HG03095 (cell line): Measurements from ENCODE around the gene CEBPB.
"Not testable (repeated sequence)": the region's sequence is repeated elsewhere in the genome, so short reads cannot be mapped to it uniquely, and the experiment has no call there.

ENCODE experiments used
- ATAC-seq: cut with Tn5 transposase; IDR thresholded peaks from one replicate; pipeline ENCODE4 v1.9.1; 2021; ENCODE audit warnings: moderate library complexity; ENCODE audit not compliant: unreplicated experiment

The CEBPB gene

DNA sequence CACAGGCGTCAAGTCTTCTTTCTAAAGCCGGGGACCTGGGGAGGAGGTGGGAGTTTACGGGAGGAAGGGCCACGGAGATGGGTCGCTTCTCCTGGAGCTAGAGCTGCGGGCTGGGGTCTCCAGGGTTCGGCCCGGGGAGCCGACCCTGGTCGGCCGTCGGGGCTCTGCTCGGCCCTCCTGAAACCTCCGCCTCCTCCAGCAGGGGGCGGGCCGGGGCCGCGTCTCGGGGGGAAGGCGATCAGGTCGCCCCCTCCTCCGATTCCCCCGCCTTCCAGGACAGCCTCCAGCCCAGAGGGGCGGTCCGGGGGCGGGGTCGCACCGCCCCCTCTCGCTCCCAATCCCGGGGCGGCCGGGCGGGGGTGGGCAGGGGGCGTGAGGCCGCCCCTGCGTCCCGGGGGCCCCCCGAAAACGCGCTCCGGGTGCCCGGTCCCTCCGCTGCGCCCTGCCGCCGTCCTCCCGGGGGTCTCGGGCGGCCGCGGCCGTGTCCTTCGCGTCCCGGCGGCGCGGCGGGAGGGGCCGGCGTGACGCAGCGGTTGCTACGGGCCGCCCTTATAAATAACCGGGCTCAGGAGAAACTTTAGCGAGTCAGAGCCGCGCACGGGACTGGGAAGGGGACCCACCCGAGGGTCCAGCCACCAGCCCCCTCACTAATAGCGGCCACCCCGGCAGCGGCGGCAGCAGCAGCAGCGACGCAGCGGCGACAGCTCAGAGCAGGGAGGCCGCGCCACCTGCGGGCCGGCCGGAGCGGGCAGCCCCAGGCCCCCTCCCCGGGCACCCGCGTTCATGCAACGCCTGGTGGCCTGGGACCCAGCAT is at the start of gene CEBPB:
CEBPB (plus strand) TSS at position 580 of the 814 bp plus-strand sequence; CDS start at position 784, 204 bp downstream.
- ATAC-seq = peak; percentile 30

DNA sequence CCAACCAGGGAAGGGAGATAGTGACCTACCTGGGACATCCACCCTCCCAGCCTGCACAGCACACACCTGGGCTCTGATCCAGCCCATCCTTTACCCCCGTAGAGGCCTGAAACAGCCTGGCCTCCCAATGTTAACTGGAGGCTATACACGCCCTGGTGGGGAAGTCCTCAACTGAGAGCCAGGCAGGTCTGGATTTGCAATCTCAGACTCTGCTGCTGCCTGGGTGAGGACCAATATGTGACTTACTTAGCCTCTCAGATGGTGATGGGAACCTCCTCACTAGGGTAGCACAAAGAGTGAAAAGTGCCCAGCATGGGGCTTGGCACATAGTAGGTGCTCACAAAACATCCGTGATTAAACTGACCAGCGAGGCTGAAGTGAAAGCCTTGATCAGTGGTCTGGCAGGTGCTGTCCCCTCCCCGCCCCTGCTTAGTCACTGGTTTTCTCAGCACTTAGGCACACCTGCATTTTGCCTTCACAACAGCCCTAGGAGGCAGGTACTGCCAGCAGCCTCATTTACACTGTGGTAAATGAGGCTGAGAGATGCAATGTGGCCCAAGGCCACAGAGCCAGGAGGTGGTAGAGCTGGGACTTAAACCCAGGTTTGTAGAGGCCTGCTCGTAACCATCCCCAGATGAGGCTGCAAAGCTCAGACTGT is 49.5 kb upstream of the CEBPB start:
- ATAC-seq = no peak

DNA sequence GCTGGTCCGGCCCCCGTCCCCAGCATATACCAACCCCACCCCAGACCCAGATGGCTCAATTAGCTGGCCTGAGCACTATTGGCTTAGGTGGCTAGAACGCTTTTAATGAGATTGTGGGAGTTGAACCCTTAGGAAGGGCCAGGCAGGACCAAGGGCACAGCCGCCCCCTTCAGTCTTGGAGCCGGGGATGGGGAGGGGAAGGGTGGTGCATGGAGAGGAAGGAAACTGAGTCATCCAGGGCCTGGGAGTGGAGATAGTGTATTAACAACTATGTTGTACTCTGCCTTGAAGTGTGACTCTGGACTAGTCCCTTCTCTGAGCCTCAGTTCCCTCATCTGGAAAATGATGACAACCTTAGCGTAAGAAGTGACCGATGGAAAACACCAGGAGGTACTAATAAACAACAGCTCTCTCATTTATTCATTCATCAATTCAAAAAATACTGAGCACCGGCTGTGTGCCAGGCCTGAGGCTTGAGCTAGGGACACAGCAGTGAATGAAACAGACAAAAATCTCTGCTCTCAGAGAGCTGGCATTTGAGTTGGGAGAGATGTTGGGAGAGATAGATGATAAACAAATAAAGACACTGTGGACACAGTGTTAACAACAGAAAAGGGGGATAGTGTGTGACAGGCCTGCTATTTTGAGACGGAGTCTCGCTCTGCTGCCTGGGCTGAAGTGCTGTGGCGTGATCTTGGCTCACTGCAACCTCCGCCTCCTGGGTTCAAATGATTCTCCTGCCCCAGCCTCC is 48.6 kb upstream of the CEBPB start:
- ATAC-seq = no peak

DNA sequence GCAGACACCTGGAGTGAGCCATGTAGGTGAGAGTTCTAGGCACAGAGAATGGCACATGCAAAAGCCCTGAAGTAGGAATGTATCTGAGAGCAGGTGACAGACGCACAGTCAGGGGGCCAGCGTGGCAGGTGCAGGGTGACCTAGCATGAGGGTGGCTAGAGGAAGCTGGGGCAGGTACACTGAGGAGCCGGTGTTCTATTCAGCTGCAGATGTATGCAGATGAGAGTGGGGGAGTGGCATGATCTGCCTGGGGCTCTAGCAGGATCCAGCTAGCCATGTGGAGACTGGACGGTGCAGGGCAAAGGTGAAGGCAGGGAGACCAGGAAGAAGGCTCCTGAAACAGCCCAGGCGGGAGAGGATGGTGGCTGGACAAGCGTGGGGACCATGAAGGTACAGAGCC is 47.8 kb upstream of the CEBPB start:
- ATAC-seq = no peak

DNA sequence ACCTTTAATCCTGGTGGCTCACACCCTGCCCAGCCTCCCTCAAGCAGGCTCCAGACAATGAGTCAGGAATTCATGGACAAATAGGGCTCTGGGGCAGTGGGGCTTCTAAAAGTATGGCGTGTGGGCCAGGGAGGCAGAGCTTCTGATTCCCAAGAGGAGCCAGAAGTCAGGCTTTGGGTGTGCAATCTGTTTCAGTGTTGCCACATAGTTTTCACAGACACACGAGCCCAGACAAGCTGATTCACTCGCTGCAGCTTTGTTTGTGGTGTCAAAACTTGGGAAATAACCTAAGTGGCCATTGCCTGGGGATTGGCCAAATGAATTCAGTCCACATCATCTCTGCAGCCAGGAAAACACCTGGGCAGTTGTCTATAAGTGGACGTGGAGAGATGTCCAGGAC is 46.3 kb upstream of the CEBPB start:
- ATAC-seq = no peak

DNA sequence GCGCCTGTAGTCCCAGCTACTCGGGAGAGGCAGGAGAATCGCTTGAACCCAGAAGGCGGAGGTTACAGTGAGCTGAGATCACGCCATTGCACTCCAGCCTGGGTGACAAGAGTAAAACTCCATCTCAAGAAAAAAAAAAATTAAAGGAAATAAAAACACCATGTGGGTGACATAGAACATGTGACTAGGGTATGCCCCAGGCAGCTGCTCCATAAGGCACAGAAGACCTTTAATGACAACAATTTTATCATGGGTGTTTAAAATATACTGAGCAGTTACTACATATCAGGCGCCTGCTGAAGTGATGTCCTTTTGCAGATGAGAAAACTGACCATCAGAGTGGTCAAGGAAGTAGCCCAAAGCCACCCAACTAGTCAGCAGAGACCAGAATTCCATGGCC is 45.1 kb upstream of the CEBPB start:
- no peak for ATAC-seq

DNA sequence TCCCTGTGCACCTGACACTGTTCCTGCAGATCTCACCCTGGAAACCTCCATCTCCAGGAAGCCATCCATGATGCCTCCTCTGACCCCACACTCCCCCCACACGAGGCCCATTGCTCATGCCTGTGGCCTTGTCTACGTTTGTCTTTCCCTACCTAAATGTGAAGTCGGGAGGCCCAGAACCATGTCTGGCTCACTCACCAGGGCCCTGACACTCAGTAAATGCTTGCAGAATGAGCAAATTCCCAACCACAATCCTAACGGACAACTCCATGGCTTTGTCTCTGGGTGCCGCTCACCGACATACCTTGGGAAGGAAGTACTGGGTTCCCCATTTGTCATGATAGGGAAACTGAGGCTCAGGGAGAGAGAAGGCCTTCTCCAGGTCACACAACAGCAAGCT is 44.4 kb upstream of the CEBPB start:
- no peak for ATAC-seq

DNA sequence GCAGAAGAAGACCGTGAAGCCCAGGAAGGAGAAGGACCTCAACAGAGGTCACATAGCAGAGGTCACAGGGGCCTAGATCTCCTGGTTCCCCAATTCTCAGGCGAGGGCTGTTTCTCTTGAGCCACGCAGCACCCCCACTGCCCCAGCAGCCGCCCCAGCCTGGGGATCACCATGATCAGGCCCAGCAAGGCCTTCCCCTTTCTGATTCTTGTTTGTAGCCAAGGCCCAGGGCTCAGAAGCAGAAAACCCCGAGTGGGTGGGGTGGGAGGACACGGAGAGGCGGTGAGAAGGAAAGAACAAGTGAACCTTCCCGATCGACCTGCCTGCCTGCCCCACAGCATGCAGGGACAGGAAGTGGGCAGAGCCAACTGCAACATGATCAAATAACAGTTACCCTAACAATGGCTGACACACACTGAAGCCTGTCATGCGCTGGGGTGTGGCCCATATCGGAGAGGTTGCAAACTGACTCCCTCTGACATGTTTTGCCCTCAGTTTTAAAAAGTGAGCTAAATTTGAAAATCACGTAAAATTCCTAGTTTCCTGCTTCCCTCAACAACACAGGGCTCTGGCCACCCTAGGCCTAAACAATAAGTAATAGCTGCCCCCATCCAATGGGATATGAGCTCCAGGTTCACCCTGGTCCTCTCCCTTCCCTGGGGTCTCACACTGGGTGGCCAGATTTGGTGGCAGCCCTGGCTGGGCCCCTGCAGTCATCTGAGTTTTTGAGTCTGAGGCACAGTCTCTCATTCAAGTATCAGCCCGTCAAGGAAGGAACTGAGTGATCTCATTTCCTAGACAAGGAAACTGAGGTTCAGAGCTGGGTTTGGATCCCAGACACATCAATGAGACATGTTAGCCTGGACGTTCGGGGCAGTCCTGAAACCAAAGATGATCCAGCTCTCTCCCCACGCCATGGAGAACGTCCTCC is 43.6 kb upstream of the CEBPB start:
- ATAC-seq = peak; percentile 45

DNA sequence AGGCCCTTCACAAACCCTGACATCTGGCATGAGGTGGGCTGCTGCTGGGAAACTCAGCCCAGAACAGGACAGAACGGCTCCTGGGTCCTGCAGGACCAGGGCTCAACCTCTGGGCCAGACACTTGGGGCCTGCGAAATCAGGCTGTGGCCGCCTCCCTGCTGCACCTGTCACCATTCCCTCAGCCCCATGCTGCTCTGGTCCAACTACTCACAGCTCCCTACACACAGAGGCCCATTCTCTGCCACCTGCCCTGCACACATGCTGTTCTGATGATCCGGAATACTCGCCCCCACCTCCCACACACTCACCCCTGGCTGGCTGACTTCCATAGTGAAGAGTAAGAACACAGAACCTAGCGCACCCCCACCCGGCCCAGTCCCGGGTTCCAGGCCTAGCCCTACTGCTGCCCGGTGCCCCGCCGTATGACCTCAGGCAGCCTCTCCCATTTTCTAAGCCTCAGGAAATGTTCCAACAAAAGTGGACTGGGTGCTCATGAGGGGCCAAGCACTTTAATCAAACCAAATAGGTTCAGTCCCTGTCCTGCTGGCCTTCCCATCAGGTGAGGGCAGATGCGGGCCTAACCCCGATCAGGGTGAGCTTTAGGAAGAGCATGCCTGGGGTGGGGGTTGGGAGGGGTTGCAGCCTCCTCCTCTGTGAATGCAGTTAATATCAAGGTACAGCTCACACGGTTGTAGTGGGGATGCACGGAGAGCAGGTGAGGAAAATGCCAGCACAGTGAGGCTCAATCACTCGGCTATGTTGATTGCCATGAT is 41.0 kb upstream of the CEBPB start:
- no peak for ATAC-seq

DNA sequence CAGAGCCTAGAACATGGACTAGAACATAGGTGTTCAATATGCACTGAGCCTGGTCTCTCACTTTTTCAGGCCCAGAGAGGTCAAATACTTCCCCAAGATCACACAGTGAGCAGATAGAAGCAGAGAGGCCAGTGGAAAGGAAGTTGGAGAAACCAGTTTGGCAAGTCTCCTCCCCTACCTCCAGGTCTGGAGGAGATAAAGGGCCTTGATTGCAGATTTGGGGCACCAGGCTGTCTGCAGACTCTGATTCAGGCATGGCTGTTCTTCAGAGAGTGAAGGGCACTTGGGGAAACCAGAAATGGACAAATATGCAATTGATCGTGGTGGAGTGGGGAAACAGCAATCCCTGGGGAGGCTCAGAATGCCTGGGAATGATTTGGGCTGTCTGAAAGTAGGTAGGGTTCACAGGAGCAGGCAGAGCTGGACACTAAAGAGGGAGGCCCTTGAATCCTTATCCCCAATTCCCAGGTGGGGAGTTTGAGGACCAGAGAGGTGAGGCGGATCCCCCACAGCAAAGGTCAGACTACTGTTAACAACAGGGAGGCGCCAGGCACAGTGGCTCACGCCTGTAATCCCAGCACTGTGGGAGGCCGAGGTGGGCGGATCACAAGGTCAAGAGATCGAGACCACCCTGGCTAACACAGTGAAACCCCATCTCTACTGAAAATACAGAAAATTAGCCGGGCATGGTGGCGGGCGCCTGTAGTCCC is 39.4 kb upstream of the CEBPB start:
- no peak for ATAC-seq

DNA sequence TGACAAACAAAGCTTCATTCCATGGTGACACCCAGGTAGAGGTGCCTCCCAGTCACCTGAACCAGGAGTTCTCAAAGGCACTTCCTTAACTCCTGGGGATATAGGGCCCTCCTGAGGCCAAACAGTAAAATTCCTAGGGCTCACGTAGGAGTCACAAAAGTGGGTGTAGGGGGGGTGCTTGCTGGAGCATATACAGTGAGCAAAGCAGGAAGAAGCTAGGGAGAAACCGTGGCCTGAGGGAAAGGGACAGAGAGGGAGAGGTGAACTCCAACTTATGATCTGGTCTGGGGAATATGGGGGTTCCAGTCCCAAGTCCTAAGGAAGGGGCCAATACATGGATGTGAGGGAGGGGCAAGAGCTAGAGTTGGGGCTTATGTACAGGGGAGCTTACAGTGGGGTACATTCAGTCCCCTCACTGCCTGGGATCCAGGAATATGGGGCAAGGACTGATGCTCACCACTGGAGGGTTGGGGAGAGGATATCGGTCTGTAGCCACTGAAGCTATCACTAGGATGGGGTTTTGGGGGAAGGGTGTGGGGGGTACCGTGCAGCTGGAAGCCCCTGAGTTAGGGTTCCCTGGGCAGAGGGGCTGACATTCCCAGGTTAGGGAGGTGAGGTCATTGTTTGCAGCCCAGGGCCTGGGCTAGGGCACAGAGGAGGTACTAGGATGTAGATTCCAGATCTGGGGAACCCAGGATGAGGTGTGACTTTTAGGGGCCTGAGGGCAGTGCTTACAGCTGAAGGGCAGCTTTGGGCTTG is 38.1 kb upstream of the CEBPB start:
- ATAC-seq = no peak

DNA sequence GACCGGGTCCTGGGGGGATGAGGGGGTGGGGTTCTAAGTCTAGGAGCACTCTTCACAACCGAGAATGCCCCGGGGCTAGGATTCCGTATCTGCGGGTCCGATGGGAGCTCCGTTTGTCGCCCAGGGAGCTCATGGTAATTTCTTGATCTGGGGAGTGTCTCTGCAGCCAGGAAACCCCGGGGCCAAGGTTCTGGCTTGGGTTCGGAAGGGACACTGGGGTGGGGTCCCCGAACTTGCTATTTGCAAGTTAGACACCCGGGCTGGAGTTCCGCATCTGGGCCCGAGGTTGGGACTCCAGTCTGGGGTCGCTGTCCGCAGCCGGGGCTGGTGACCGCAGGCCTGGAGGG is 37.5 kb upstream of the CEBPB start:
- no peak for ATAC-seq

DNA sequence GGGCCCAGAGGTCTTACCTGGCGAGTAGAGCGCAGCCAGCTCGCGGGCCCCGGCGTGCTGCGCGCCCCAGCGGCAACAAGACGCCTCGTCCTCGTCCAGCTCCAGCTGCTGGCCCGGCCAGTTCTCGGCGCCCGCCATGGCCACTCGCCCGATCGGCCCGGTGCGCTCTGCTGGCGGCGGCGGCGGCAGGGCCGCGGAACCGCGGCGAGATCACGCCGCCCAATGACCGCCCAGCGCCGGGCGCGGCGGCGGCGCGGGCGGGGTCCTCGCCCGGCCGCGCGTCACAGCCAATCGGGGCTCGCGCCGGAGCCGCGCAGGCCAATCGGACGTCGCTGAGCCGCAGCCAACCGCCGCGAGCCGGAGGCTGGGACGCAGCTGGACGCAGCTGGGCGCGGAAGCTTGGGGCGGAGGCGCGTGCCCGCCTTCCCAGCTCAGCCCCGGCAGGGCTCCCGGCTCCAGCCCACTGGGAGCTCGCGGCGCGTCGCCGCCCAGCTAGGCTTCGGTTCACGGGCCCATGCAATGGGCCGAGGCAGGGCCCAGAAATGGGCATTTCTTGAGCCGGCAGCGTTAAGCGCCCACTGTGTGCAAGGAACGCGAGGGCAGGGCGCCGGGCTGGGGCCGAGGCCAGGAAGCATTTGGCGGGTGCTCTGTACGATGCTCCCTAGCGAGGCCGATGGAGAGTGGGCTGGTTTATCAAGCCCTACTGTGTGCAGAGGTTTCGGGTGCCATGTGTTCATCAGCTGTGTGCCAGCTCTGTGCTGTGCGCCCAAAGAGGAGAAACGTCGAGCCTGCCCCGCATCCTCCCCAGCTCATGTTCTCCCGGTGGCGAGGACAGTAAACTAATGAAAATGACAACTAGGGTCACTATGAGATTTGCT is 36.9 kb upstream of the CEBPB start, which contains the start of gene PEDS1:
PEDS1 (minus strand) TSS at position 224 of the 878 bp plus-strand sequence; CDS start at position 138, 86 bp downstream.
- peak; percentile 92 for ATAC-seq

DNA sequence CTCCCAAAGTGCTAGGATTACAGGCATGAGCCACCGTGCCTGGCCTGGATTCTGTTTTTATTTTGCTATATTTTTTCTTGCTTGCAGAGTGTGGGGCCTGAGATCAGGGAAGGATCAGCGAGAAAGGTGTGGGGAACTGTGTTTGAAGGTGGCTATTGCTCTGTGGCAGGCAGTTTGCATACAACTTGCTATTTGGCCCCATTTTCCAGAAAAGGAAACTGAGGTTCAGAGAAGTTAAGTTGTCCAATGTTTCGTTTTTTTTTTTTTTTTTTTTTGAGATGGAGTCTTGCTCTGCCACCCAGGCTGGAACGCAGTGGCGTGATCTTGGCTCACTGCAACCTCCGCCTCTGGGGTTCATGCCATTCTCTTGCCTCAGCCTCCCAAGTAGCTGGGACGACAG is 29.1 kb upstream of the CEBPB start:
- ATAC-seq = not testable (repeated sequence)

DNA sequence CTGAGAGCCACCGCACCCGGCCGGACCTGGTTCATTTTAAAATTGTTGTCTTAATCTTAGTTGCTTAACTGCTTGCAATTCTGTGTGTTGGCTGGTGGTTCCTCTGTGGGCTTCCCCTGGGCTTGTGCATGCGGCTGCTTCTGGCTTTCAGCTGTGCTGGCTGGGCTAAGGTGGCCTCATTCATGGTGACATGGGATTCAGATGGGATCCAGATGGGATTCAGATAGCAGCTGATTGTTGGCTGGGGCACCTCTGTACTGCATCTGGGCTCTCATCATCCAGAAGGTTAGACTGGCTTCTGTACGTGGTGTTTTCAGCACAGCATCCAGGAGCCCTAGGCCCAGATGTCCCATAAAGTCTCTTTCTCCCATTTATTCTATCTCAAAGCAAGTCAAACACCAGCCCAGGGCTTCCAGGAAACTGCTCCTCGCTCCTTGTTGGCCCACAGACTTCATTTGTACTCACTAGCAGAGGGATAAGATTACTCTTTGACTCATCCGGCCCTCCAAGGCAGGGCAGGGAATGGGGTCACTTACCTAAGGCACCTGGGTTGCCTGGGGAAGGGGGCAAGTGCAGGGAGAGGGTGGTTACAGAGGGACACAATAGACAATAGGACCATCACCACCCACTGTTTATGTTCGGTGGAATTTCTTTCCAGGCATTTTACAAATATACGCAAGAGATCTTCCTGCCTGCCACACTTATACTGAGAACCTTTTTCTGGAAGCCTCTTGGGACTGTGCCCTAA is 26.9 kb upstream of the CEBPB start:
- no peak for ATAC-seq

DNA sequence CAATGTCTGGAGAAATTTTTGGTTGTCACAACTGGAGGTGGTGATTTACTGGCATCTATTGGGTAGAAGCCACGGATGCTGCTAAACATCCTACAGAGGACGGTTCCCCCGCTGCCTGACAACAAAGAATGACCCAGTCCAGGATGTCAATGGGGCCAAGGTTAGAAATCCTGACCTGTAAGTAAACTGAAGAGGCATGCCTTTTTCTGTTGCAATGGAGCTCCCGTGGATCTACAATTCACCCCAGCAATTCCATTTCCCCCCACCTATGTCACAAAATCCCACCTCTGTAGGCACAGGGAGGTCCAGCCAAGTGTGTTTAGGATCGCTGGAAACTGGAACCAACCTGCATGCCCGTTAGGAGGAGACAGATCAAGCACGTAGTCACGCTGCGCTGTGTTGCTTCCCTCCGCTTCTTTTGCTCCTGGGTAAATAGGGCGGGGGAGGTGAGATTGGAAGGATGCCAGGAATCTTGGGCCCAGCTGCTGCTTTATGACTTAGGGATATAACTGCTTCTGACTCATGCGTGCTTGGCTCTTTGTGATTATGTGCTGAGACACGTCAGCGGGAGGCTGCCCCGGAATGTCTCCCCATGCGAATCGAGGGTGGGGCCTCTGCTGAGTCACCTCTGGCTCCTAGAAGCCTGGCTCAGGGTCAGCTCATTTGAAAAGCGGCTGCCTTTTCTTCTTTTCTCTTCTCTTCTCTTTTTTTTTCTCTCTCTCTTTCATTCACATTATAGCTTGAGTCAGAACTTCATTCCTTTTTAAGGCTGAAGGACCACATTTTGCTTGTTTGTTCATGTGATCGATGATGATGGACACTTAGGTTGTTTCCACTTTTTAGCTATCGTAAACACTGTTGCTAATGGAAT is 24.7 kb upstream of the CEBPB start:
- peak; percentile 92 for ATAC-seq
